HepG2 (cell line): ENCODE measurements around the gene SPP2. TPM values are rescaled to one million over a fixed set of nuclear protein-coding genes. Genes with fewer than 3 reads are reported as not detected.
A peak's percentile ranks its signal among the peaks of the same experiment; 100 is the strongest.

Experiments
- ATAC-seq: fragments of 200-7000 bp; cut with Tn5 transposase; 3 replicates; pipeline ENCODE4 v1.9.1; 2020; ENCODE audit warnings: mild to moderate bottlenecking, moderate library complexity
- BruUV-seq: library from RNA; stranded (reverse); fragments of 400-500 nt; replicated peaks from 2 replicates; lab custom pipeline; 2021; lab: Mats Ljungman, UMichigan
- CTCF ChIA-PET: fragments of 300-600 bp; formaldehyde crosslinking; extraction: SDS; loops from one replicate; lab custom pipeline; 2021; ENCODE audit warnings: low total read pairs, inconsistent platforms, low intra/inter-chr PET ratio; lab: Yijun Ruan, JAX
- POLR2A ChIA-PET: fragments of 350-600 bp; sonication (Branson Sonifier 250); formaldehyde crosslinking; loops from one replicate; lab custom pipeline; 2020; ENCODE audit warnings: antibody characterized with exemption, inconsistent platforms; lab: Yijun Ruan, JAX
- DNase-seq: peaks from one replicate; pipeline ENCODE4 v3.0.0-alpha.2; 2015; ENCODE audit warnings: low spot score
- FAIRE-seq: peaks from 3 replicates; lab custom pipeline; 2011; peaks lifted over from hg19 to GRCh38; lab: Jason Lieb, UNC
- H2AFZ ChIP-seq: one replicate; pipeline ENCODE4 v1.6.1; 2011; ENCODE audit warnings: low read length, inconsistent platforms
- H3K27ac ChIP-seq: fragments of 300-600 bp; 3 replicates; pipeline ENCODE4 v1.8.0; 2011; ENCODE audit warnings: mixed run types, mild to moderate bottlenecking, mixed read lengths, low read length, inconsistent platforms; ENCODE audit not compliant: insufficient read depth; ENCODE audit errors: extremely low read length
- H3K27me3 ChIP-seq, 2 experiments: fragments of 200-600 bp in 1 of 2; 2 replicates in 1 of 2; 3 replicates in 1 of 2; pipeline versions ENCODE4 v1.6.0 to v1.8.0; 2011; ENCODE audit warnings: low read length in 2 of 2, mild to moderate bottlenecking in 2 of 2, moderate library complexity in 2 of 2, inconsistent platforms in 1 of 2; ENCODE audit not compliant: insufficient read depth in 2 of 2, control insufficient read depth in 1 of 2
- H3K36me3 ChIP-seq, 2 experiments: fragments of 200-600 bp in 1 of 2; replicated peaks in 1 of 2; 2 replicates in 1 of 2; 3 replicates in 1 of 2; pipeline versions ENCODE4 v1.5.1 to v1.8.0; 2011; ENCODE audit warnings: low read length in 2 of 2, inconsistent platforms in 1 of 2; ENCODE audit not compliant: insufficient read depth in 2 of 2, control insufficient read depth in 1 of 2
- H3K4me1 ChIP-seq: 2 replicates; pipeline ENCODE4 v1.5.1; 2012; ENCODE audit warnings: low read length, inconsistent platforms; ENCODE audit not compliant: insufficient read depth
- H3K4me2 ChIP-seq: 2 replicates; pipeline ENCODE4 v1.6.0; 2011; ENCODE audit warnings: low read depth, low read length, inconsistent platforms
- H3K4me3 ChIP-seq, 3 experiments: fragments of 200-600 bp in 1 of 3; sonication (generic), shearing (Covaris generic) in 1 of 3; replicated peaks in 1 of 3; 2 replicates each; pipeline ENCODE4 v1.5.1; 2011 to 2016; ENCODE audit warnings: low read length in 3 of 3, inconsistent platforms in 2 of 3, low read depth in 2 of 3, mild to moderate bottlenecking in 2 of 3, control low read depth in 1 of 3, mixed read lengths in 1 of 3; ENCODE audit not compliant: insufficient read depth in 1 of 3
- H3K79me2 ChIP-seq: one replicate; pipeline ENCODE4 v1.6.1; 2011; ENCODE audit warnings: low read length, inconsistent platforms; ENCODE audit not compliant: insufficient read depth
- H3K9ac ChIP-seq: 2 replicates; pipeline ENCODE4 v1.6.0; 2011; ENCODE audit warnings: mild to moderate bottlenecking, low read depth, low read length, inconsistent platforms; ENCODE audit not compliant: insufficient read depth
- H3K9me3 ChIP-seq: 2 replicates; pipeline ENCODE4 v1.5.1; 2012; ENCODE audit warnings: mild to moderate bottlenecking, low read length
- H4K20me1 ChIP-seq: 2 replicates; pipeline ENCODE4 v1.6.0; 2011; ENCODE audit warnings: inconsistent platforms, mild to moderate bottlenecking, low read length, moderate library complexity; ENCODE audit not compliant: insufficient read depth
- ATF7 ChIP-seq, 2 experiments: fragments of 450-650 bp in 1 of 2; sonication (generic) in 1 of 2; formaldehyde crosslinking in 1 of 2; IDR thresholded peaks; 2 replicates each; pipeline versions ENCODE4 v1.4.0 to v1.6.1; 2016 to 2020; ENCODE audit warnings: antibody characterized with exemption in 1 of 2, mild to moderate bottlenecking in 1 of 2, missing genetic modification reagents in 1 of 2
- DR1 ChIP-seq: sonication (generic); formaldehyde crosslinking; IDR thresholded peaks from 2 replicates; pipeline ENCODE4 v1.8.0; 2021; ENCODE audit warnings: mild to moderate bottlenecking, missing genetic modification reagents, inconsistent platforms
- MYNN ChIP-seq: sonication (generic); formaldehyde crosslinking; IDR thresholded peaks from 2 replicates; pipeline ENCODE4 v1.4.0; 2020; ENCODE audit warnings: mild to moderate bottlenecking, low read depth, missing genetic modification reagents
- TARDBP ChIP-seq: sonication (generic); formaldehyde crosslinking; IDR thresholded peaks from 2 replicates; pipeline ENCODE4 v1.8.0; 2022; ENCODE audit warnings: mild to moderate bottlenecking, missing genetic modification reagents
- THRA ChIP-seq: sonication (generic); formaldehyde crosslinking; IDR thresholded peaks from 2 replicates; pipeline ENCODE4 v1.4.0; 2020; ENCODE audit warnings: missing genetic modification reagents, borderline replicate concordance
- ZNF253 ChIP-seq: sonication (generic); formaldehyde crosslinking; IDR thresholded peaks from 2 replicates; pipeline ENCODE4 v1.8.0; 2022; ENCODE audit warnings: mild to moderate bottlenecking, missing genetic modification reagents, borderline replicate concordance
- ZNF280B ChIP-seq: sonication (generic); formaldehyde crosslinking; IDR thresholded peaks from 2 replicates; pipeline ENCODE4 v1.5.0; 2020; ENCODE audit warnings: missing genetic modification reagents, mild to moderate bottlenecking, borderline replicate concordance
- ZNF672 ChIP-seq: sonication (generic); formaldehyde crosslinking; IDR thresholded peaks from 2 replicates; pipeline ENCODE4 v1.8.1; 2022; ENCODE audit warnings: missing genetic modification reagents
- WGBS: methylation state at CpG from one replicate; pipeline ENCODE4 v1.1.6; 2017; ENCODE audit warnings: low lambda C conversion rate; 5-methylcytosine and 5-hydroxymethylcytosine counted together
- in situ Hi-C: cut with HindIII; loops from 2 replicates; pipeline ENCODE4 v1.10.0; 2017; ENCODE audit warnings: low pct_unique_long_range_greater_than_20kb; ENCODE audit not compliant: extremely low pct_ligation_motif_present
- intact Hi-C: fragments of 100-400 bp; cut with micrococcal nuclease; formaldehyde crosslinking; loops from one replicate; pipeline ENCODE4 v1.10.0; 2022; ENCODE audit not compliant: unreplicated experiment
- polyA plus RNA-seq, 8 experiments: library from polyadenylated mRNA; depleted of rRNA in 3 of 8; stranded (reverse) in 7 of 8; unstranded in 1 of 8; fragments of >200 nt; fragmentation: Illumina TruSeq in 4 of 8; extraction: Trizol in 4 of 8; gene quantifications; 2 replicates each; pipeline versions ENCODE4 v1.2.1 to v1.2.3, GENCODE V29; 2011 to 2016; ENCODE audit warnings: low read depth in 4 of 8, missing spikeins in 1 of 8, mixed read lengths in 1 of 8; ENCODE audit not compliant: insufficient read depth in 1 of 8
- total RNA-seq, 5 experiments: library from RNA; depleted of rRNA; stranded (reverse); fragments of >200 nt; fragmentation: Illumina TruSeq; extraction: Trizol; gene quantifications; 2 replicates each; pipeline ENCODE4 v1.2.3, GENCODE V29; 2016; ENCODE audit warnings: low read depth in 1 of 5
- TF ChIP-seq, protein P1 (sequence below): sonication (generic); formaldehyde crosslinking; IDR thresholded peaks from 2 replicates; pipeline ENCODE4 v1.4.0; 2020; ENCODE audit warnings: mild to moderate bottlenecking, missing genetic modification reagents, borderline replicate concordance

Gene SPP2
- total and polyA plus RNA-seq, 2 of the 13 experiments (the other 11 are each of a cell fraction or from before 2014, with no cell fraction given) = not detected

DNA sequence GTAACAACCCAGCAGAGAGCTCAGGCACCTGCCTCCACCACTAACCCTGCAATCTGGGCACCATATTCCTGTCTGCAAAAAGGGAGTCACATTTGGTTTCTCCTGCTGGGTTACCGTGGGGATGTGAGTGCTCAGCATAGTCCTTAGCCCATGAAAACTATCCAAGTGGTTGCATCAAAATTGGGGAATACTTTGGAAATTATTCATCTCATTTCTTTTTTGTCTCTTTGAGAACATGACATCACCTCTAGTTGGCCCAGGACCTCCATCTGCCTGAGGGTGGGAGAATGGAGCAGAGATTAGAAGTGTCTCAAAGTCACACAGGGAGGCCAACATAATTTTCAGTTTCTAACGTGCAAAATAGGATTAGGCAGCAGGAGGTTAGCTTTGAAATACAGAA is 19.3 kb upstream of the SPP2 start:
- Histone ChIP-seq H3K27ac (no peak overlapping the region), H3K27me3 (no peaks in the 10 kb centered on the region; a peak in 1 of 5 replicates), H3K79me2 (no peaks in the 10 kb centered on the region), H3K4me3 (no peak overlapping the region), H3K9me3 (peaks cover 8% of the 10 kb centered on the region; the same call in 1 of the 2 replicates), H2AFZ (no peak overlapping the region), H3K36me3 (no peaks in the 10 kb centered on the region), H4K20me1 (no peaks in the 10 kb centered on the region), H3K4me2 (no peak overlapping the region)
- no TSS peak for BruUV-seq
- ATAC-seq (no peak), DNase-seq (no peak), FAIRE-seq (no peak)
- WGBS = 13% methylated on average over 2 of the region's 2 CpGs
- intact Hi-C loops = no loop called here
- POLR2A ChIA-PET = no interaction called here
- in situ Hi-C loops = no loop called here
- TF ChIP-seq THRA (no peak), ZNF280B (CRISPR knock-in tag) (no peak), TARDBP (CRISPR knock-in tag) (no peak), MYNN (CRISPR knock-in tag) (no peak), ATF7 (IDR thresholded peaks at IDR 0.05) (0 out of 2 replicates have a peak, but pooled peaks have one; percentile 23), ATF7 (CRISPR knock-in tag; IDR thresholded peaks at IDR 0.05) (no peak), ZNF672 (CRISPR knock-in tag) (no peak), ZNF253 (no peak), DR1 (CRISPR knock-in tag) (no peak)
- TF ChIP-seq, protein P1, sequence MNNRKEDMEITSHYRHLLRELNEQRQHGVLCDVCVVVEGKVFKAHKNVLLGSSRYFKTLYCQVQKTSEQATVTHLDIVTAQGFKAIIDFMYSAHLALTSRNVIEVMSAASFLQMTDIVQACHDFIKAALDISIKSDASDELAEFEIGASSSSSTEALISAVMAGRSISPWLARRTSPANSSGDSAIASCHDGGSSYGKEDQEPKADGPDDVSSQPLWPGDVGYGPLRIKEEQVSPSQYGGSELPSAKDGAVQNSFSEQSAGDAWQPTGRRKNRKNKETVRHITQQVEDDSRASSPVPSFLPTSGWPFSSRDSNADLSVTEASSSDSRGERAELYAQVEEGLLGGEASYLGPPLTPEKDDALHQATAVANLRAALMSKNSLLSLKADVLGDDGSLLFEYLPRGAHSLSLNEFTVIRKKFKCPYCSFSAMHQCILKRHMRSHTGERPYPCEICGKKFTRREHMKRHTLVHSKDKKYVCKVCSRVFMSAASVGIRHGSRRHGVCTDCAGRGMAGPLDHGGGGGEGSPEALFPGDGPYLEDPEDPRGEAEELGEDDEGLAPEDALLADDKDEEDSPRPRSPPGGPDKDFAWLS (CRISPR knock-in tag) = no peak
- TF ChIP-seq, all 625 proteins: peak for 1
- Histone ChIP-seq H3K9ac (no peak overlapping the region), H3K4me1 (no peaks in the 10 kb centered on the region)
- CTCF ChIA-PET = no interaction called here
